K562 (cell line): ENCODE data around the gene SYVN1. TPM values are rescaled to one million over a fixed set of nuclear protein-coding genes. Genes with fewer than 3 reads are reported as not detected.

Source experiments
- CBX5 ChIP-seq: IDR thresholded peaks from 2 replicates; pipeline ENCODE4 v1.6.1; 2014; ENCODE audit warnings: low read depth, borderline replicate concordance
- CREM ChIP-seq: IDR thresholded peaks from 2 replicates; pipeline ENCODE4 v1.6.1; 2014; ENCODE audit warnings: antibody characterized with exemption, low read depth
- E2F6 ChIP-seq, 2 experiments: IDR thresholded peaks; 2 replicates each; pipeline ENCODE4 v1.6.1; 2011; ENCODE audit warnings: borderline replicate concordance in 1 of 2, control low read depth in 1 of 2, low read depth in 1 of 2, low read length in 1 of 2, mild to moderate bottlenecking in 1 of 2, mixed read lengths in 1 of 2, moderate library complexity in 1 of 2; ENCODE audit not compliant: insufficient read depth in 1 of 2, insufficient read length in 1 of 2, poor library complexity in 1 of 2, severe bottlenecking in 1 of 2; ENCODE audit errors: extremely low read depth in 1 of 2
- EGR1 ChIP-seq: fragments of 450-650 bp; conservative IDR thresholded peaks from 2 replicates; pipeline ENCODE4 v1.6.1; 2017; ENCODE audit warnings: mild to moderate bottlenecking
- GATAD2B ChIP-seq: fragments of 450-650 bp; IDR thresholded peaks from 2 replicates; pipeline ENCODE4 v1.6.1; 2017; ENCODE audit warnings: mild to moderate bottlenecking, borderline replicate concordance
- HBP1 ChIP-seq: fragments of 450-650 bp; formaldehyde crosslinking; IDR thresholded peaks from 2 replicates; pipeline ENCODE4 v1.4.0; 2022; ENCODE audit warnings: missing genetic modification characterization
- HDAC2 ChIP-seq: fragments of 450-650 bp; IDR thresholded peaks from 2 replicates; pipeline ENCODE4 v1.6.1; 2016; ENCODE audit warnings: mild to moderate bottlenecking
- HNRNPLL ChIP-seq: fragments of 200-400 bp; formaldehyde crosslinking; IDR thresholded peaks from 2 replicates; pipeline ENCODE4 v1.6.1; 2017; ENCODE audit warnings: low read length, low read depth, mild to moderate bottlenecking; ENCODE audit not compliant: poor library complexity, severe bottlenecking
- KDM1A ChIP-seq, 2 experiments: fragments of 450-650 bp; IDR thresholded peaks; 2 replicates each; pipeline ENCODE4 v1.6.1; 2016; ENCODE audit warnings: mild to moderate bottlenecking in 2 of 2
- KHSRP ChIP-seq: fragments of 450-650 bp; IDR thresholded peaks from 2 replicates; pipeline ENCODE4 v1.6.1; 2017
- NELFE ChIP-seq: IDR thresholded peaks from 2 replicates; pipeline ENCODE4 v1.6.1; 2011; ENCODE audit warnings: mild to moderate bottlenecking; ENCODE audit not compliant: insufficient read depth, insufficient read length
- NFIC ChIP-seq: fragments of 450-650 bp; IDR thresholded peaks from 2 replicates; pipeline ENCODE4 v1.6.1; 2017; ENCODE audit warnings: mild to moderate bottlenecking, inconsistent platforms
- RFX7 ChIP-seq: fragments of 250-450 bp; sonication (Bioruptor Pico); IDR thresholded peaks from 2 replicates; pipeline ENCODE4 v1.5.1; 2021; ENCODE audit warnings: mild to moderate bottlenecking
- SMAD3 ChIP-seq: fragments of 450-650 bp; formaldehyde crosslinking; conservative IDR thresholded peaks from 2 replicates; pipeline ENCODE4 v1.4.0; 2020; ENCODE audit warnings: mild to moderate bottlenecking
- SNRNP70 ChIP-seq: fragments of 200-400 bp; formaldehyde crosslinking; optimal IDR thresholded peaks from 2 replicates; pipeline ENCODE3; 2017; ENCODE audit warnings: low read depth, low read length
- SOX6 ChIP-seq: fragments of 450-650 bp; IDR thresholded peaks from 2 replicates; pipeline ENCODE4 v1.6.1; 2014; ENCODE audit warnings: mild to moderate bottlenecking
- TAF1 ChIP-seq: IDR thresholded peaks from 2 replicates; pipeline ENCODE4 v1.6.1; 2011; ENCODE audit warnings: mild to moderate bottlenecking, low read length, moderate library complexity; ENCODE audit not compliant: insufficient read depth, control insufficient read depth, severe bottlenecking; ENCODE audit errors: extremely low read depth
- TFE3 ChIP-seq: fragments of 450-650 bp; formaldehyde crosslinking; IDR thresholded peaks from 2 replicates; pipeline ENCODE4 v1.4.0; 2020; ENCODE audit warnings: mild to moderate bottlenecking, mixed read lengths
- XRCC5 ChIP-seq: fragments of 200-400 bp; formaldehyde crosslinking; IDR thresholded peaks from 2 replicates; pipeline ENCODE4 v1.6.1; 2017; ENCODE audit warnings: low read depth, mild to moderate bottlenecking, low read length
- ZEB2 ChIP-seq: fragments of 450-650 bp; IDR thresholded peaks from 2 replicates; pipeline ENCODE4 v1.6.1; 2016
- ZFP30 ChIP-seq: fragments of 250-450 bp; sonication (Bioruptor Pico); IDR thresholded peaks from 2 replicates; pipeline ENCODE4 v1.8.0; 2022; ENCODE audit warnings: moderate library complexity, mild to moderate bottlenecking, inconsistent platforms, borderline replicate concordance
- ZNF174 ChIP-seq: fragments of 250-450 bp; sonication (Bioruptor Pico); IDR thresholded peaks from 2 replicates; pipeline ENCODE4 v1.4.0; 2020; ENCODE audit warnings: mild to moderate bottlenecking
- ZNF253 ChIP-seq: fragments of 250-450 bp; sonication (Bioruptor Pico); conservative IDR thresholded peaks from 2 replicates; pipeline ENCODE4 v1.6.1; 2021; ENCODE audit warnings: mild to moderate bottlenecking
- ZNF507 ChIP-seq: conservative IDR thresholded peaks from 2 replicates; pipeline ENCODE4 v1.6.1; 2017; ENCODE audit warnings: missing genetic modification characterization, missing compliant biosample characterization
- ZNF561 ChIP-seq: fragments of 450-650 bp; formaldehyde crosslinking; conservative IDR thresholded peaks from 2 replicates; pipeline ENCODE4 v1.4.0; 2020; ENCODE audit warnings: mild to moderate bottlenecking, moderate library complexity
- ZNF584 ChIP-seq: fragments of 200-800 bp; sonication (Bioruptor generic); IDR thresholded peaks from 2 replicates; pipeline ENCODE4 v1.6.1; 2016; ENCODE audit warnings: low read depth, mild to moderate bottlenecking, missing genetic modification characterization, missing compliant biosample characterization
- polyA plus RNA-seq, 8 experiments: library from polyadenylated mRNA; depleted of rRNA in 4 of 8; stranded (reverse) in 5 of 8; unstranded in 3 of 8; fragments of >200 nt; fragmentation: Nextera tagmentation in 2 of 8; fragmentation: Illumina TruSeq in 1 of 8; extraction: Ambion mirVana in 2 of 8; extraction: Trizol in 1 of 8; gene quantifications; 2 replicates each; pipeline versions ENCODE4 v1.2.1 to v1.2.3, GENCODE V29; 2011 to 2014; ENCODE audit warnings: inconsistent platforms in 1 of 8, missing spikeins in 1 of 8
- total RNA-seq, 7 experiments: library from RNA; depleted of rRNA in 6 of 7; stranded (reverse); fragments of >200 nt in 6 of 7; fragmentation: Illumina TruSeq in 2 of 7; extraction: Trizol in 2 of 7; gene quantifications; 2 replicates each; pipeline versions ENCODE4 v1.2.1 to v1.2.3, GENCODE V29; 2011 to 2021; ENCODE audit warnings: low replicate concordance in 1 of 7

Gene SYVN1
- total and polyA plus RNA-seq, 9 of the 15 experiments (the other 6 are each of a cell fraction or from before 2014, with no cell fraction given) = 0.41 to 47.4 (median 9.9) TPM

- TF ChIP-seq ZNF561 (CRISPR knock-in tag) (no peak), TAF1 (no peak), SMAD3 (CRISPR knock-in tag) (no peak), ZFP30 (no peak), SOX6 (no peak), TFE3 (CRISPR knock-in tag) (no peak), CREM (peak; percentile 68), XRCC5 (no peak), ZNF584 (CRISPR knock-in tag) (no peak), ZNF174 (CRISPR knock-in tag) (no peak), EGR1 (peak; percentile 44; the same call in 1 of the 2 replicates), KHSRP (no peak), RFX7 (no peak), GATAD2B (no peak), HBP1 (CRISPR knock-in tag) (no peak), ZNF253 (CRISPR knock-in tag) (no peak), ZEB2 (no peak), HDAC2 (no peak), NFIC (peak; percentile 75), NELFE (no peak), KDM1A (IDR thresholded peaks at IDR 0.05) (no peak), HNRNPLL (no peak), CBX5 (no peak), SNRNP70 (no peak), ZNF507 (tag) (no peak), E2F6 (IDR thresholded peaks at IDR 0.05; ENCODE audit: borderline replicate concordance in 1 of 2, extremely low read depth in 1 of 2, insufficient read depth in 1 of 2, insufficient read length in 1 of 2, low read depth in 1 of 2, low read length in 1 of 2, poor library complexity in 1 of 2, severe bottlenecking in 1 of 2) (no peak)
Observed at GRCh38 chr11:65181569-65182257, 47.4 kb upstream of the SYVN1 start, which contains the start of gene CAPN1 (continued).
